Hematopoietic multipotent progenitor cell treated with erythropoietin and hydrocortisone succinate and interleukin-3 and kit ligand, for 15 days (in vitro differentiated cells): ENCODE measurements around the gene TMUB1.

Source experiments
- DNase-seq: peaks from one replicate; pipeline ENCODE4 v3.0.0-alpha.2; 2015; ENCODE audit warnings: low spot score

TMUB1 gene

GRCh38 chr7:151101621-151102396, 18.5 kb upstream of the TMUB1 start:
- no peak for DNase-seq

DNA sequence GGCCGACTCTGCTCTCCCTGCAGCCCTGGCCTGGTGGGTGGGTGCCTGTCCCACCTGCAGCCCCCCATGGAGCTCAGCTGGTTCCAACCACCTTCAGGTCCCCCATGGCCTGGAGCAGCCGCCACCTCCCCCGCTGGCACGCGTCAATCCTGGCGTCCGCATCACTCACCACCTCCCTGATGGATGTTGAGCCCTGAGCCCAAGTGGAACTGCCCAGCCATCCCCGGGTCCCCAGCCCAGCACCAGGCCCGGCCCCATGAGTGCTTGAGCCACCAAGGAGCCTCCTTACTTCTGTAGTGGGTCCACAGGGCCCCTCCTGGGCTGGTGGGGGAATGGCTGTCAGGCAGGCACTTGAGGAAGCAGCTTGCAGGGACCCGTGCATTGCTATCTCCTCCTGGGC, 17.6 kb upstream of the TMUB1 start:
- DNase-seq = no peak

DNA sequence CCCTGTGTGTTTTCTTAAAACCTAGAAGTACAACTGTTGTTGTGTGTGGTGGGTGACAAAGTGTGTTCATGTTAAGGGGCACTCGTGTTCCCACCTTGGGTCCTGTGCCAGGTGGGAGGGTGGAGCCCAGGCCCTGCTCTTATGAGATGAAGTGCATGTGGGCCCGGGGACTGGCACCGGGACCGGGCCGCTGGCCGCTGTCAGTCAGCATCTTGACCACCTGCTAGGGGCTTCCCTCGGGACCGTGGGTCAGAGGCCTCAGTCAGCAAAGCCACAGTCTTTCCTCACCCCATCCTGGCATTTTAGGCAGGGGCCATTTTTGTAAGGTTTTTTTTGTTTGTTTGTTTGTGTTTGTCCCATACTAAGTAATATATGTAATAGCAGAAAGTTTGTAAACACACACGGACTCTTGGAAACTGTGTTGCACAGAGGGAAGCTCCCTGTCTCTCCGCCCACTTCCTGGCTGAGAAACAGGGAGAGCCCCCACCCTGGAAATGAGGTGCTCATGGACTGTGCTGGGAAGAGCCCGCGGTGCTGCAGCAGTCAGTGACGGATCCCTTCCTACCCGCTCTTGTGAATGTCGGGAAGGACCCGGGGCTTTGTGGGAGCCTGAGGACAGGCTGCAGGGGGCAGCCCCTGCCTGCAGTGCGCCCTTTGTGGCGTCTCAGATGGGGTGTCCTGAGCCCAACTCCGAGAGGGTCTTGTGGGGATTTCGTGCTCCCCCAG, 16.4 kb upstream of the TMUB1 start:
- DNase-seq = no peak

DNA sequence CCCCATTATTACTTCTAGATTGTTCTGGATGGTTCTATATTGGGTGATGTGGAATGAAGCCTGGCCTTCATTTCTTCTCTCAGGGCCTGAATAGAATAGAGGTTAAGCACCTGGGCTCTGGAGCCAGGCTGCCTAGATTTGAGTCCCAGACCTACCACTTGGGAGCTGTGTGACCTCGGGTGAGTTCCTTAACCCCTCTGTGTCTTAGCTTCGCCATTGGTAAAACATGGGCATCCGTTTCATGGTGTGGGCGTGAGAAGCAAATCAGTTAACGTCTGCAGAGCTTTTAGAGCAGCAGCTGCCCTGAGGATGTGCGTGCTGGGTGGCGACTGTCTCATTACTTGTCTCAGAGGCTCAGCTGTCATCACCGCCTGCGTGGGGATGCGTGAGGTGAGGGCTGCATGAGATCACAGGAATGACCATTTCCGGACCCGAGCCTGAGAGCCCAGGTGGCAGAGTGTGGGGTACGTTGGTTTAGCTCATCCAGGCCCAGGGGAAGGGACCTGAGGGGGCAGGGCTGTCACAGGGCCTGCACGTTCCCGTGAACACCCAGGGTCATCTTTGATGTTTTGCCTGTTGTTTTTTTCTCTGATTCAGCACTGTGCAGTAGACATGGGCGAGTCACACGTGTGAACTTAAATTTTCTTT, 12.7 kb upstream of the TMUB1 start:
- DNase-seq = no peak

- no peak for DNase-seq
Observed at GRCh38 chr7:151095123-151095797, 12.0 kb upstream of the TMUB1 start.

DNA sequence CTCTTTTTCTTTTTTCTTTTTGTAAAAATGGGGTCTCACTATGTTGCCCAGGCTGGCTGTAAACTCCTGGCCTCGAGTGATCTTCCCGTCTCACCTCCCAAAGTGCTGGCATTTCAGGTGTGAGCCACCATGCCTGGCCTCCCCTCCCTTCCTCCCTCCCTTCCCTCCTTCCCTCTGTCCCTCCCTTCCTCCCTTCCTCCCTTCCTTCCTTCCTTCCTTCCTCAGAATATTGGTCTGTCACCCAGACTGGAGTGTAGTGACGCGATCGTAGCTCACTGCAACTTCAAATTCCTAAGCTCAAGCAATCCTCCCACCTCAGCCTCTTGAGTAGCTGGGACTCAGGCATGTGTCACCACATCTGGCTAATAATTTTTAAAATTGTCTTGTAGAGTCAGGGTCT, 11.4 kb upstream of the TMUB1 start:
- no peak for DNase-seq

GRCh38 chr7:151093748-151094147, 10.5 kb upstream of the TMUB1 start:
- DNase-seq = no peak

DNA sequence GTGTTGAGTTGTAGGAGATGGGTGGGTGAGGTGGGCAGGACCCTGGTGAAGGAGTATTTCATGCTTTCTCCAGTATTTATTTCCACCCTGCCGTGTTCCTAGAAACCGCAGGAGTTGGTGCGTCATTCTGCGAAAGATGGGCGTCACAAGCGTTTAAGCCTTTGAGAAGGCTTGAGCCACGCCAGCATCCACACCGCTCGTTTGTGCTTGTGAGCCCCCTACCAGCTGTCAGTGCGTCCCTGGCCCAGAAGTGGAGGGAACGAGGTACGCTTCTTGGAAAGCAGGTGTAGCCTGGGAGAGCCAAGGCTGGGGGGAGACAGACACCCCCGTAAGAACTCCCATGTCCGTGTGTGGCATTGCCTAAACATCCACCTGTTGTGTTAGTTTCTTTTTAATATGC, 8.7 kb upstream of the TMUB1 start:
- no peak for DNase-seq

GRCh38 chr7:151091431-151091830, 8.1 kb upstream of the TMUB1 start:
- DNase-seq = no peak

- no peak for DNase-seq
Observed at GRCh38 chr7:151091003-151091402, 7.7 kb upstream of the TMUB1 start.

DNA sequence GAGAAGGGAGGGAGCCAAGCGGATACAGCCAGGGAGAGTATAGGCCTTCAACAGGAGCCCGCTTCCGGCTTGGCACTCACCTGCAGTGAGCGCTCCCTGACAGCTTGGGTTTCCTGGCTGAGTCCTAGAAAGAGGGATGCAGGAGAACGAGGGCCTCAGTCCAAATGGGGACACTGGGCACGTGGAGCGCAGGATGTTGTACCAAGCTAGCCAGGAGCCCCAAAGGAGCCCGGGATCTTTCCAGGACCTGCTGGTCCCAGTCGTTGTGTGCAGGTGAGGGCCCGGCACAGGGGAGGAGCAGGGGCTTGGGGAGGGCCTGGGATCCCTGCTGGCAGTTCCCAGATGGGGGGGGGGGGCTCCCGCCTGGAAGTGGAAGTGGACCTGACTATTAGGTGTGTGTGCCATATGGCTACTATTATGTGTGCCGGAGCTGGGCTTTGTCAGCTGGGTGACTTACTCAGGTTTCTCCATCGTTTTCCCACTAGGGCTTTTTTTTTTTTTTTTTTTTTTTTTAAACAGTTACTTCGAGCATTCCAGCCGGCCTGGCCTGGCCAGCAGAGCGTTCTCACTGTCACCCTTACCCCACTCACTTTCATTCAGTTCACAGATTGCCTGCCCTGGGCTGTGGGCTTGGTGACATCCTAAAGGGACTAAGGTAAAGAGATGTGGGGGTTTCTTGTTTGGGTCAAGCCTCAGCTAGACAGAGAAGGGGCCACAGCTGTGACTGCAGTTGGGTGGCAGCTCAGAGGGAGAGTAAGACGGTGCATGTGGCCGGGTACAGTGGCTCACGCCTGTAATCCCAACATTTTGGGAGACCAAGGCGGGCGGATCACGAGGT, 6.8 kb upstream of the TMUB1 start:
- no peak for DNase-seq

- peak; percentile 24 for DNase-seq
Observed at GRCh38 chr7:151088856-151089699, 5.8 kb upstream of the TMUB1 start.

- no peak for DNase-seq
Observed at GRCh38 chr7:151088019-151088855, 4.9 kb upstream of the TMUB1 start.

- DNase-seq = no peak
Observed at GRCh38 chr7:151087245-151088018, 4.1 kb upstream of the TMUB1 start.

DNA sequence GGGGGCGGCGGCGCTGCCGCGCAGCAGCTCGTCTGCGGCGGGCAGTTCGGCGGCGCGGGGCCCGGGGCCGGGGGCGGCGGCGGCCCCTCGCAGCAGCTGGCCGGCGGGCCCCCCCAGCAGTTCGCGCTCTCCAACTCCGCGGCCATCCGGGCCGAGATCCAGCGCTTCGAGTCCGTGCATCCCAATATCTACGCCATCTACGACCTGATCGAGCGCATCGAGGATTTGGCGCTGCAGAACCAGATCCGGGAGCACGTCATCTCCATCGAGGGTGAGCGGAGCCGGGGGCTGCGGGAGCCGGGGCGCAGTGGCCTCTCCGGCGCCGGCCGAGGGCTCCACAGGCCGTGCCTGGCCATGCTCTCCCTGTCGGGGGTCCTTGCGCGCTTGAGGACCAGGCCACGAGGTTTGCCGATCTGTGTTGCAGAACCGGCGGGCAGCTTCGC, 3.5 kb upstream of the TMUB1 start:
- no peak for DNase-seq

DNA sequence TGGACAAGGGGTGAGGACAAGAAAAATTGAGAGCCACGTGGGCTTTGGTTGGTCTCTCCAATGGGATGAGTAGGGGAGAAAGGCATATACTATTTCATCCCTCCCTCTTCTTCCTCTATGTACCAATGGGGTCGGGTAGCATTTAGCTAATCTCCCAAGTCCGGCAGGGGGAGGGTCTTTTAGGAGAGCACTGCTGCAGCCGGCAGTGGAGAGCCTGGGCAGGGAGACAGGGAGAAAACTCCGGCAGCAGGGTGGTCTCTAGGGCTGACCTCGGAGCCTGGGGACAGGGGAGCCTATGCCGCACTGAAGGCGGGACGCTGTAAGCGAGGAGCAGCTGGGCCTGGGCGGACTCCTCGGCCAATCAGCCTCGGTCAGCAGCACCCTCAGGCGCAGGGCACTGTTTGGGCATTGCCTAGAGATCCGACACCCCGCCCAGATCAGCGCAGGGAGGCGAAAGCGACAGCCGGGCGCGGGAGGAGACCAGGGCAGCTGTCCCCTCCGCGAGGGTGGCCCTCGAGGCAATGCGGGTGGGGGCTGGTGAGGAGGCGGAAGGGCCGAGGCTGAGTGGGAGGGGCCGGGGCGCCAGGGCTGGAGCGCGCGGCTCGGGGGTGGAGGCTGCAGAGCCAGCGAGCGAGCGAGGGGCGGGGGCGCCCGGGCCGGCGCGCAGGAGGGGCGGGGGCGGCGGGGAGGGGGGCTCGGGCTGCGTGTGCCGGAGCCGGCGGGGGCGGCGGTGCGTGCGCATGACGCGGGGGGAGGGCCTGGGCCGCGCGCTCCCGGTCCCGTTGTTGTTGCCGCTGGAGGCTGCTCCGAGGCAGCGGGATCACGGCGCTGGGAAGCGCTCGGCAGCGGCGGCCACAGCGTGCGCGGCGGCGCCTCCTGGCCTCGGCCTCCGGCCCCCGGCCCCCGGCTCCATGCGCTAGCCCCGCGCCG, 2.7 kb upstream of the TMUB1 start, which contains the start of gene AGAP3:
AGAP3 (plus strand) TSS at position 785 of the 930 bp plus-strand sequence. CDS start 267 bp downstream, outside the sequence.
- peak; percentile 26 for DNase-seq

DNA sequence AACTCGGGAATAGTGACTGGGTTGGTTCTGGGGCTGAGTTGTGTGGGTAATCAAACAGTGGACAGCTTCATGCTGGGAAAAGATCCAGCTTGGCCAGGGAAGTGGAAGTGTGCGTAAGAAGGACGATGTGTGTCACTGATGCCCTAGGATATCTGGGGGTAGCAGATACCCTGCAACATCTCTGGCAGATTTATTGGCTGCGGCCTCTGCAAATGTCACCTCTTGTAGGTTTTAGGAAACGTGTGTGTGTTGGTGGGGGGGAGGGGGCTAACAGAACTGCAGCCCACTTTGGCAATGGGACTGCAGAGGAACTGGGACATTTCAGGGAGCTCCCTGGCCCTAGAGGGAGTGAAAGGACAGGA, 2.0 kb upstream of the TMUB1 start:
- no peak for DNase-seq

DNA sequence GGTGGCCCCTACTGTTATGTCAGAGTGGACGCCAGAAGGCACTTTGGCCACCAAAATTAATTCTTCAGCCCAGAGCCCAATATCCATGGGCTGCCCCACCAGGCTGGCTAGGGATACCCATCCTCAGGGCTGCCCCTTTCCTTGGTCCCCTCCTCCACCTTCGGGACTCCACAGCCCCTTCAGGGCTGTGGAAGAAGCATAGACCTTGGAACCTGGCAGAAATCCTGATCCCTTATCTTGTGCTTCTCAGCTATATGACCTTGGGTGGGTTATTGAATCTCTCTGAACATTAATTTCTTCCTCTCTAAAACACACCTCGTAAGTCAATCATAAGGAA, 499 bp upstream of the TMUB1 start:
- no peak for DNase-seq
